OCI-LY7 (cell line): ENCODE measurements around the gene TTC33.

Experiments used
- CTCF ChIP-seq: fragments of 200-600 bp; sonication (generic); conservative IDR thresholded peaks from 2 replicates; pipeline ENCODE4 v1.5.1; 2014; ENCODE audit warnings: mild to moderate bottlenecking, antibody characterized with exemption, low read length, moderate library complexity, mixed read lengths
- EZH2phosphoT487 ChIP-seq: fragments of 200-600 bp; sonication (generic); IDR thresholded peaks from 2 replicates; pipeline ENCODE4 v1.6.1; 2018; ENCODE audit warnings: low read depth, borderline replicate concordance, mild to moderate bottlenecking, mixed run types, antibody characterized with exemption, low read length, moderate library complexity, mixed read lengths

GRCh38 chr5:40484495-40484894 is 271.3 kb downstream of the TTC33 start:
- TF ChIP-seq CTCF (no peak), EZH2phosphoT487 (no peak)
